WTC11 (cell line): ENCODE measurements around the gene CAD. TPM values are rescaled to one million over a fixed set of nuclear protein-coding genes. Genes with fewer than 3 reads are reported as not detected.

Experiments used
- ATAC-seq: fragments of 200-7000 bp; cut with Tn5 transposase; 2 replicates; pipeline ENCODE4 v1.10.0; 2021; ENCODE audit warnings: mild to moderate bottlenecking, moderate library complexity
- CTCF ChIA-PET: fragments of 300-600 bp; sonication (Branson Sonifier 250); formaldehyde crosslinking; loops from one replicate; lab custom pipeline; 2021; ENCODE audit warnings: antibody characterized with exemption; lab: Charles Lee
- POLR2A ChIA-PET: fragments of 350-600 bp; sonication (Branson Sonifier 250); formaldehyde crosslinking; loops from one replicate; lab custom pipeline; 2021; ENCODE audit warnings: antibody characterized with exemption; lab: Charles Lee
- DNase-seq: peaks from one replicate; pipeline ENCODE4 v3.0.0; 2021; ENCODE audit warnings: low spot score
- H3K27ac Mint-ChIP-seq: 2 replicates; pipeline ENCODE4 v1.8.0; 2021; ENCODE audit warnings: mixed read lengths
- H3K27me3 Mint-ChIP-seq: 2 replicates; pipeline ENCODE4 v1.8.0; 2021; ENCODE audit warnings: low read depth, mild to moderate bottlenecking, moderate library complexity, mixed read lengths
- H3K36me3 Mint-ChIP-seq: 2 replicates; pipeline ENCODE4 v1.8.0; 2021; ENCODE audit warnings: mixed read lengths
- H3K4me1 Mint-ChIP-seq: 2 replicates; pipeline ENCODE4 v1.8.0; 2022; ENCODE audit warnings: mixed read lengths
- H3K4me3 Mint-ChIP-seq: 2 replicates; pipeline ENCODE4 v1.8.0; 2021; ENCODE audit warnings: mild to moderate bottlenecking, moderate library complexity, mixed read lengths
- H3K9me3 Mint-ChIP-seq: 2 replicates; pipeline ENCODE4 v1.8.0; 2021; ENCODE audit warnings: mixed read lengths
- ESRRA ChIP-seq: sonication (generic); formaldehyde crosslinking; IDR thresholded peaks from 2 replicates; pipeline ENCODE4 v1.8.1; 2022; ENCODE audit warnings: mild to moderate bottlenecking, missing genetic modification reagents, borderline replicate concordance
- JUN ChIP-seq: sonication (generic); formaldehyde crosslinking; IDR thresholded peaks from 2 replicates; pipeline ENCODE4 v1.8.0; 2023; ENCODE audit warnings: mild to moderate bottlenecking, missing genetic modification reagents
- NFYB ChIP-seq: sonication (generic); formaldehyde crosslinking; conservative IDR thresholded peaks from 2 replicates; pipeline ENCODE4 v1.8.0; 2022; ENCODE audit warnings: low read depth, missing genetic modification reagents
- NR1H2 ChIP-seq: sonication (generic); formaldehyde crosslinking; IDR thresholded peaks from 2 replicates; pipeline ENCODE4 v1.9.0; 2021; ENCODE audit warnings: mild to moderate bottlenecking, moderate library complexity, missing genetic modification reagents
- NR3C1 ChIP-seq: sonication (generic); formaldehyde crosslinking; conservative IDR thresholded peaks from 2 replicates; pipeline ENCODE4 v1.8.1; 2023; ENCODE audit warnings: low read depth, mild to moderate bottlenecking, missing genetic modification reagents
- PRRX2 ChIP-seq: fragments of 250-450 bp; sonication (Bioruptor Pico); IDR thresholded peaks from 2 replicates; pipeline ENCODE4 v1.8.0; 2021; ENCODE audit warnings: mild to moderate bottlenecking
- RELA ChIP-seq: sonication (generic); formaldehyde crosslinking; IDR thresholded peaks from 2 replicates; pipeline ENCODE4 v1.8.1; 2022; ENCODE audit warnings: missing genetic modification reagents, mild to moderate bottlenecking, borderline replicate concordance
- SP1 ChIP-seq: sonication (generic); formaldehyde crosslinking; conservative IDR thresholded peaks from 2 replicates; pipeline ENCODE4 v1.8.1; 2022; ENCODE audit warnings: missing genetic modification reagents
- ZNF416 ChIP-seq: fragments of 250-450 bp; sonication (Bioruptor Pico); IDR thresholded peaks from 2 replicates; pipeline ENCODE4 v1.9.0; 2021; ENCODE audit warnings: mild to moderate bottlenecking, inconsistent platforms
- total RNA-seq: library from RNA; stranded (reverse); gene quantifications from 3 replicates; pipeline ENCODE4 v1.2.3, GENCODE V29; 2021
- TF ChIP-seq, protein P1 (sequence below): fragments of 250-450 bp; sonication (Bioruptor Pico); IDR thresholded peaks from 2 replicates; pipeline ENCODE4 v1.9.0; 2021; ENCODE audit warnings: mild to moderate bottlenecking
- TF ChIP-seq, protein P2 (sequence below): sonication (generic); formaldehyde crosslinking; IDR thresholded peaks from 2 replicates; pipeline ENCODE4 v1.8.0; 2022; ENCODE audit warnings: mild to moderate bottlenecking, missing genetic modification reagents
- TF ChIP-seq, protein P3 (sequence below): sonication (generic); formaldehyde crosslinking; IDR thresholded peaks from 2 replicates; pipeline ENCODE4 v1.8.0; 2022; ENCODE audit warnings: mild to moderate bottlenecking, missing genetic modification reagents
- TF ChIP-seq, protein P4 (sequence below): fragments of 250-450 bp; sonication (Bioruptor Pico); IDR thresholded peaks from 2 replicates; pipeline ENCODE4 v1.8.0; 2021; ENCODE audit warnings: mild to moderate bottlenecking
- TF ChIP-seq, protein P5 (sequence below): sonication (generic); formaldehyde crosslinking; conservative IDR thresholded peaks from 2 replicates; pipeline ENCODE4 v1.8.1; 2022; ENCODE audit warnings: mild to moderate bottlenecking, missing genetic modification reagents
- TF ChIP-seq, protein P6 (sequence below): sonication (generic); formaldehyde crosslinking; IDR thresholded peaks from 2 replicates; pipeline ENCODE4 v1.8.1; 2022; ENCODE audit warnings: mild to moderate bottlenecking, moderate library complexity, missing genetic modification reagents
- TF ChIP-seq, protein P7 (sequence below): sonication (generic); formaldehyde crosslinking; IDR thresholded peaks from 2 replicates; pipeline ENCODE4 v1.8.1; 2022; ENCODE audit warnings: low read depth, missing genetic modification reagents, borderline replicate concordance
- TF ChIP-seq, protein P8 (sequence below): sonication (generic); formaldehyde crosslinking; IDR thresholded peaks from 2 replicates; pipeline ENCODE4 v1.8.1; 2023; ENCODE audit warnings: mild to moderate bottlenecking, moderate library complexity, missing genetic modification reagents
- TF ChIP-seq, protein P9 (sequence below): sonication (generic); formaldehyde crosslinking; IDR thresholded peaks from 2 replicates; pipeline ENCODE4 v1.8.1; 2022; ENCODE audit warnings: mild to moderate bottlenecking, missing genetic modification reagents, moderate library complexity, borderline replicate concordance

The CAD gene
- total RNA-seq, 1 experiment from 2014 or later = 178 TPM

DNA sequence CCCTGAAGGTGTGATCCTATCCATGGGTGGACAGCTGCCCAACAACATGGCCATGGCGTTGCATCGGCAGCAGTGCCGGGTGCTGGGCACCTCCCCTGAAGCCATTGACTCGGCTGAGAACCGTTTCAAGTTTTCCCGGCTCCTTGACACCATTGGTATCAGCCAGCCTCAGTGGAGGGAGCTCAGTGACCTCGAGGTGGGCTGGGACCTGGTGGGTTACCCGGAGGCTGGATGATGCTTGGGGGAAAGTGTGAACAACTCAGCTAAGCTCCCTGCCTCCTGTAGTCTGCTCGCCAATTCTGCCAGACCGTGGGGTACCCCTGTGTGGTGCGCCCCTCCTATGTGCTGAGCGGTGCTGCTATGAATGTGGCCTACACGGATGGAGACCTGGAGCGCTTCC, 16.2 kb downstream of the CAD start:
- Mint-ChIP-seq H3K36me3 (peaks cover 86% of the 10 kb centered on the region), H3K4me1 (no peaks in the 10 kb centered on the region), H3K4me3 (no peak overlapping the region), H3K27me3 (no peaks in the 10 kb centered on the region), H3K9me3 (no peaks in the 10 kb centered on the region), H3K27ac (no peak overlapping the region)
- TF ChIP-seq, protein P1, sequence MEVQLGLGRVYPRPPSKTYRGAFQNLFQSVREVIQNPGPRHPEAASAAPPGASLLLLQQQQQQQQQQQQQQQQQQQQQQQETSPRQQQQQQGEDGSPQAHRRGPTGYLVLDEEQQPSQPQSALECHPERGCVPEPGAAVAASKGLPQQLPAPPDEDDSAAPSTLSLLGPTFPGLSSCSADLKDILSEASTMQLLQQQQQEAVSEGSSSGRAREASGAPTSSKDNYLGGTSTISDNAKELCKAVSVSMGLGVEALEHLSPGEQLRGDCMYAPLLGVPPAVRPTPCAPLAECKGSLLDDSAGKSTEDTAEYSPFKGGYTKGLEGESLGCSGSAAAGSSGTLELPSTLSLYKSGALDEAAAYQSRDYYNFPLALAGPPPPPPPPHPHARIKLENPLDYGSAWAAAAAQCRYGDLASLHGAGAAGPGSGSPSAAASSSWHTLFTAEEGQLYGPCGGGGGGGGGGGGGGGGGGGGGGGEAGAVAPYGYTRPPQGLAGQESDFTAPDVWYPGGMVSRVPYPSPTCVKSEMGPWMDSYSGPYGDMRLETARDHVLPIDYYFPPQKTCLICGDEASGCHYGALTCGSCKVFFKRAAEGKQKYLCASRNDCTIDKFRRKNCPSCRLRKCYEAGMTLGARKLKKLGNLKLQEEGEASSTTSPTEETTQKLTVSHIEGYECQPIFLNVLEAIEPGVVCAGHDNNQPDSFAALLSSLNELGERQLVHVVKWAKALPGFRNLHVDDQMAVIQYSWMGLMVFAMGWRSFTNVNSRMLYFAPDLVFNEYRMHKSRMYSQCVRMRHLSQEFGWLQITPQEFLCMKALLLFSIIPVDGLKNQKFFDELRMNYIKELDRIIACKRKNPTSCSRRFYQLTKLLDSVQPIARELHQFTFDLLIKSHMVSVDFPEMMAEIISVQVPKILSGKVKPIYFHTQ = no peak
- TF ChIP-seq, protein P2, sequence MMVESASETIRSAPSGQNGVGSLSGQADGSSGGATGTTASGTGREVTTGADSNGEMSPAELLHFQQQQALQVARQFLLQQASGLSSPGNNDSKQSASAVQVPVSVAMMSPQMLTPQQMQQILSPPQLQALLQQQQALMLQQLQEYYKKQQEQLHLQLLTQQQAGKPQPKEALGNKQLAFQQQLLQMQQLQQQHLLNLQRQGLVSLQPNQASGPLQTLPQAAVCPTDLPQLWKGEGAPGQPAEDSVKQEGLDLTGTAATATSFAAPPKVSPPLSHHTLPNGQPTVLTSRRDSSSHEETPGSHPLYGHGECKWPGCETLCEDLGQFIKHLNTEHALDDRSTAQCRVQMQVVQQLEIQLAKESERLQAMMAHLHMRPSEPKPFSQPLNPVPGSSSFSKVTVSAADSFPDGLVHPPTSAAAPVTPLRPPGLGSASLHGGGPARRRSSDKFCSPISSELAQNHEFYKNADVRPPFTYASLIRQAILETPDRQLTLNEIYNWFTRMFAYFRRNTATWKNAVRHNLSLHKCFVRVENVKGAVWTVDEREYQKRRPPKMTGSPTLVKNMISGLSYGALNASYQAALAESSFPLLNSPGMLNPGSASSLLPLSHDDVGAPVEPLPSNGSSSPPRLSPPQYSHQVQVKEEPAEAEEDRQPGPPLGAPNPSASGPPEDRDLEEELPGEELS = no peak
- TF ChIP-seq, protein P3, sequence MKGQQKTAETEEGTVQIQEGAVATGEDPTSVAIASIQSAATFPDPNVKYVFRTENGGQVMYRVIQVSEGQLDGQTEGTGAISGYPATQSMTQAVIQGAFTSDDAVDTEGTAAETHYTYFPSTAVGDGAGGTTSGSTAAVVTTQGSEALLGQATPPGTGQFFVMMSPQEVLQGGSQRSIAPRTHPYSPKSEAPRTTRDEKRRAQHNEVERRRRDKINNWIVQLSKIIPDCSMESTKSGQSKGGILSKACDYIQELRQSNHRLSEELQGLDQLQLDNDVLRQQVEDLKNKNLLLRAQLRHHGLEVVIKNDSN (CRISPR knock-in tag) = no peak
- no peak for TF ChIP-seq SP1 (CRISPR knock-in tag)
- TF ChIP-seq NFYB = no peak
- TF ChIP-seq, protein P4, sequence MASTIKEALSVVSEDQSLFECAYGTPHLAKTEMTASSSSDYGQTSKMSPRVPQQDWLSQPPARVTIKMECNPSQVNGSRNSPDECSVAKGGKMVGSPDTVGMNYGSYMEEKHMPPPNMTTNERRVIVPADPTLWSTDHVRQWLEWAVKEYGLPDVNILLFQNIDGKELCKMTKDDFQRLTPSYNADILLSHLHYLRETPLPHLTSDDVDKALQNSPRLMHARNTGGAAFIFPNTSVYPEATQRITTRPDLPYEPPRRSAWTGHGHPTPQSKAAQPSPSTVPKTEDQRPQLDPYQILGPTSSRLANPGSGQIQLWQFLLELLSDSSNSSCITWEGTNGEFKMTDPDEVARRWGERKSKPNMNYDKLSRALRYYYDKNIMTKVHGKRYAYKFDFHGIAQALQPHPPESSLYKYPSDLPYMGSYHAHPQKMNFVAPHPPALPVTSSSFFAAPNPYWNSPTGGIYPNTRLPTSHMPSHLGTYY (CRISPR knock-in tag) = no peak
- no peak for TF ChIP-seq NR3C1
- no peak for TF ChIP-seq RELA (CRISPR knock-in tag)
- TF ChIP-seq, protein P5, sequence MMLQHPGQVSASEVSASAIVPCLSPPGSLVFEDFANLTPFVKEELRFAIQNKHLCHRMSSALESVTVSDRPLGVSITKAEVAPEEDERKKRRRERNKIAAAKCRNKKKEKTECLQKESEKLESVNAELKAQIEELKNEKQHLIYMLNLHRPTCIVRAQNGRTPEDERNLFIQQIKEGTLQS (CRISPR knock-in tag) = no peak
- TF ChIP-seq, protein P6, sequence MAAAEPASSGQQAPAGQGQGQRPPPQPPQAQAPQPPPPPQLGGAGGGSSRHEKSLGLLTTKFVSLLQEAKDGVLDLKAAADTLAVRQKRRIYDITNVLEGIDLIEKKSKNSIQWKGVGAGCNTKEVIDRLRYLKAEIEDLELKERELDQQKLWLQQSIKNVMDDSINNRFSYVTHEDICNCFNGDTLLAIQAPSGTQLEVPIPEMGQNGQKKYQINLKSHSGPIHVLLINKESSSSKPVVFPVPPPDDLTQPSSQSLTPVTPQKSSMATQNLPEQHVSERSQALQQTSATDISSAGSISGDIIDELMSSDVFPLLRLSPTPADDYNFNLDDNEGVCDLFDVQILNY (CRISPR knock-in tag) = no peak
- TF ChIP-seq NR1H2 = no peak
- no peak for TF ChIP-seq JUN (CRISPR knock-in tag)
- TF ChIP-seq, protein P7, sequence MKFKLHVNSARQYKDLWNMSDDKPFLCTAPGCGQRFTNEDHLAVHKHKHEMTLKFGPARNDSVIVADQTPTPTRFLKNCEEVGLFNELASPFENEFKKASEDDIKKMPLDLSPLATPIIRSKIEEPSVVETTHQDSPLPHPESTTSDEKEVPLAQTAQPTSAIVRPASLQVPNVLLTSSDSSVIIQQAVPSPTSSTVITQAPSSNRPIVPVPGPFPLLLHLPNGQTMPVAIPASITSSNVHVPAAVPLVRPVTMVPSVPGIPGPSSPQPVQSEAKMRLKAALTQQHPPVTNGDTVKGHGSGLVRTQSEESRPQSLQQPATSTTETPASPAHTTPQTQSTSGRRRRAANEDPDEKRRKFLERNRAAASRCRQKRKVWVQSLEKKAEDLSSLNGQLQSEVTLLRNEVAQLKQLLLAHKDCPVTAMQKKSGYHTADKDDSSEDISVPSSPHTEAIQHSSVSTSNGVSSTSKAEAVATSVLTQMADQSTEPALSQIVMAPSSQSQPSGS (CRISPR knock-in tag) = no peak
- TF ChIP-seq, protein P8, sequence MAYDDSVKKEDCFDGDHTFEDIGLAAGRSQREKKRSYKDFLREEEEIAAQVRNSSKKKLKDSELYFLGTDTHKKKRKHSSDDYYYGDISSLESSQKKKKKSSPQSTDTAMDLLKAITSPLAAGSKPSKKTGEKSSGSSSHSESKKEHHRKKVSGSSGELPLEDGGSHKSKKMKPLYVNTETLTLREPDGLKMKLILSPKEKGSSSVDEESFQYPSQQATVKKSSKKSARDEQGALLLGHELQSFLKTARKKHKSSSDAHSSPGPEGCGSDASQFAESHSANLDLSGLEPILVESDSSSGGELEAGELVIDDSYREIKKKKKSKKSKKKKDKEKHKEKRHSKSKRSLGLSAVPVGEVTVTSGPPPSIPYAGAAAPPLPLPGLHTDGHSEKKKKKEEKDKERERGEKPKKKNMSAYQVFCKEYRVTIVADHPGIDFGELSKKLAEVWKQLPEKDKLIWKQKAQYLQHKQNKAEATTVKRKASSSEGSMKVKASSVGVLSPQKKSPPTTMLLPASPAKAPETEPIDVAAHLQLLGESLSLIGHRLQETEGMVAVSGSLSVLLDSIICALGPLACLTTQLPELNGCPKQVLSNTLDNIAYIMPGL = no peak
- TF ChIP-seq ESRRA (CRISPR knock-in tag) = no peak
- no peak for TF ChIP-seq ZNF416 (CRISPR knock-in tag)
- TF ChIP-seq, protein P9, sequence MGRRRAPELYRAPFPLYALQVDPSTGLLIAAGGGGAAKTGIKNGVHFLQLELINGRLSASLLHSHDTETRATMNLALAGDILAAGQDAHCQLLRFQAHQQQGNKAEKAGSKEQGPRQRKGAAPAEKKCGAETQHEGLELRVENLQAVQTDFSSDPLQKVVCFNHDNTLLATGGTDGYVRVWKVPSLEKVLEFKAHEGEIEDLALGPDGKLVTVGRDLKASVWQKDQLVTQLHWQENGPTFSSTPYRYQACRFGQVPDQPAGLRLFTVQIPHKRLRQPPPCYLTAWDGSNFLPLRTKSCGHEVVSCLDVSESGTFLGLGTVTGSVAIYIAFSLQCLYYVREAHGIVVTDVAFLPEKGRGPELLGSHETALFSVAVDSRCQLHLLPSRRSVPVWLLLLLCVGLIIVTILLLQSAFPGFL (CRISPR knock-in tag) = no peak
- no peak for TF ChIP-seq PRRX2
- ATAC-seq = no peak
- ChIA-PET POLR2A (no interaction called here), CTCF (no interaction called here)
- no peak for DNase-seq
